GM12801 (cell line): ENCODE results near the gene PTPN9.

Experiments used
- TF ChIP-seq, protein P1 (sequence below): IDR thresholded peaks from one replicate; pipeline ENCODE4 v1.5.1; 2011; ENCODE audit warnings: control low read depth; ENCODE audit not compliant: insufficient read length; ENCODE audit errors: extremely low read depth

The PTPN9 gene

DNA sequence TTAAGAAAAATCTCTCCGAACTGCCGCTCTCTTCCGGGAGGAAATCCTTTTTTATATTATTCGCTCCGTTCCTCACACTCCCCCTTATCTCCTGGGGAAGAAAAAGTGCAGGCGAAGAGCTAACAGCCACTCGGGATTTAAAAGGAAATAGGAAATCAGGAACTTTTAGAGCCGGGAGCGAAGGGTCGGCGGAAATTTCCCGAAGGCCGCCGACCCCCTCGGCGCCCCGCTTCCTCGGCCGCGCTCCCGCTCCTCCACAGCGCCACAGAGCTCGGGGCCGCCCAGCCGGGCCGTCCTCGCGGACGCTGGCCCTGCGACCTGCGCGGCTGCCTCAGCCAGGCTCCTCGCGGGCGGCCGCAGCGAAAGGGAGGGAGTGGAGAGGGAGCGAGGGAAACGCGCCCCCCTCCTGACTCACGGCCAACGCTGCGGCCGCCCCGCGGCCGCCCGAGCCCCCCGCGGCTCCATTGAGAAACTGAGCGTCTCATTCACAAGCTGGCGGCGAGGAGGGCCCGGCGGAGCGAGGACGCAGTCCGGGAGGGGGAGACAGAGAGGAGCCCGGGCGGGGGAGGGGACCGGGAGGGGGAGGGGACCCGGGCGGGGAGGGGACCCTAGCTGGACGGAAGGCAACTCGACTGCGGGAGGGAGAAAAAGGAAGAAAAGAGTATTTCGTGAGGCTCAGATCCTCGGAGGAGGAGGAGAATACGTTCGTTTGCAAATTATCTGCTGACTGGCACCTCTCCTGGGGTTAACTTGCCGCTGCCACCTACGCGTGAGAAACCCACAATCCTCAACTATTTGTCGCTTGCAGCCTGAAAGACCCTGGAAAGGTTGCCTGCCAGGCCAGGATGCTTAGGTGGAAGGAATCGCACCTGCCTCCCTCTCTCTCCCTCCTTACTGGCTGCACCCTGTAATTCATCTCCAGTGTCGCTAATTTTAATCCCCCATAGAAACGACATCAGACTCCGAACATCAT is at the start of gene PTPN9:
Gene PTPN9, minus strand, starts transcription at position 368 of the 973 bp plus-strand sequence. CDS start 539 bp downstream, outside the sequence.
- TF ChIP-seq, protein P1, sequence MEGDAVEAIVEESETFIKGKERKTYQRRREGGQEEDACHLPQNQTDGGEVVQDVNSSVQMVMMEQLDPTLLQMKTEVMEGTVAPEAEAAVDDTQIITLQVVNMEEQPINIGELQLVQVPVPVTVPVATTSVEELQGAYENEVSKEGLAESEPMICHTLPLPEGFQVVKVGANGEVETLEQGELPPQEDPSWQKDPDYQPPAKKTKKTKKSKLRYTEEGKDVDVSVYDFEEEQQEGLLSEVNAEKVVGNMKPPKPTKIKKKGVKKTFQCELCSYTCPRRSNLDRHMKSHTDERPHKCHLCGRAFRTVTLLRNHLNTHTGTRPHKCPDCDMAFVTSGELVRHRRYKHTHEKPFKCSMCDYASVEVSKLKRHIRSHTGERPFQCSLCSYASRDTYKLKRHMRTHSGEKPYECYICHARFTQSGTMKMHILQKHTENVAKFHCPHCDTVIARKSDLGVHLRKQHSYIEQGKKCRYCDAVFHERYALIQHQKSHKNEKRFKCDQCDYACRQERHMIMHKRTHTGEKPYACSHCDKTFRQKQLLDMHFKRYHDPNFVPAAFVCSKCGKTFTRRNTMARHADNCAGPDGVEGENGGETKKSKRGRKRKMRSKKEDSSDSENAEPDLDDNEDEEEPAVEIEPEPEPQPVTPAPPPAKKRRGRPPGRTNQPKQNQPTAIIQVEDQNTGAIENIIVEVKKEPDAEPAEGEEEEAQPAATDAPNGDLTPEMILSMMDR, result no peak

- TF ChIP-seq, protein P1, result no peak
Measured at GRCh38 chr15:75625542-75626347, 46.6 kb upstream of the PTPN9 start, which contains the start of gene SNUPN. SNUPN (minus strand) TSS chr15:75625725; CDS start chr15:75621051, 4,674 bp downstream.

- TF ChIP-seq, protein P1, result no peak
Measured at GRCh38 chr15:75622505-75622904, 43.4 kb upstream of the PTPN9 start.

DNA sequence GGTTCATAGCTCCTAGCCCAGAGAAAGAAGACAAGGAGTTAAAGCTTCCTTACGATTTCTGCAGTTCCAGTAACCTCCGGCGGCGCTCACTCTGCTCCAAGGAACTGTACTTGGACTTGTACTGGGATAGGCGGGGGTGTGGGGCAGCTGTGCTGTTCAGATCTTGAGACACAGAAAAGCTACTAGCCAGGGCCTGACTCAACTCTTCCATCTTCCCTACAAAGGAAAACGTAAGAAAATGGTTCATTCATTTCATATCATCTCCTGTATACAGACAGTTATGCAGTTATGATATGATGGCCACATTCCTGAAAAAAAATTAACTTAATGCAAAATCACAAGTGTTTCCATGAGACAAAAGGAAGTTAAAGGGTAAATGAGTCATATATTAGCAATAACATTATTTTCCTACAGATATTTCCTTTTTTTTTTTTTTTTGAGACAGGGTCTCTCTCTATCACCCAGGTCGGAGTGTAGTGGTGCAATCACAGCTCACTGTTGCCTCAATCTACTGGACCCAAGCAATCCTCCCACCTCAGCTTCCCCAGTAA is 41.8 kb upstream of the PTPN9 start:
- TF ChIP-seq, protein P1, result no peak

DNA sequence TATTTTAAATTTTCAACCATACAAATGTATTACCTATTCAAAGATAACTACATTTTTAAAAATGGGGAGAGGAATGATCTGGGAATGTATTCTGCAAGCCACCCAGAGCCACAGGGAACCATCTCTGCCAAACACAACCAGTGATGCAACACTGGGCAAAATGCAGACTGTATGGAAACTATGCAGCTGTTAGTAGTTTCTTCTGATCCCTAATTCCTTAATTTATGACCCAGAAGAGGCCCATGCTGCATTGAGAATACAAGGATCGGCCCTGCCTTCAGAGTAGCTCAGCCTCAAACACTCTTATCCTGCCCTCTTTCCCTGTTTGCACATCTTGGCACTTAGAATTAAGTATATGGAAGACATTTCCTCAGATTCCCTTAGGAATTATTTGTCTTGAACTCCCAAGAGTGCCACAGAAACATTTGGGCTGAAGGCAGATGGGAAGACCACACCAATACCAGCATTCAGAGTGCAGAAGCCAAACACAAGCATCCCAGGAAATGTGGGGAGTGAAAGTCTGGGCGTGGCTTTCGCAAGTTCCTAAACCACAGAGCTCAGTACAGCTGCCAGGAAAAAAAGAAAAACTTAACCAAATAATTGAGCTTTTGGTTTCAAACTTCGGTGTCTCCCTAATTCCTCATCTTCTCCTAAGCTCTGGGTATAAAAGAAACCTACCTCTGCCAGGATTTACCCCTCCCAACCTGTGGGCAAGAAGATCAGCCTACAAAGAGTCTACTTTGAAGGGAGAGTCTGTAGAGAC is 41.1 kb upstream of the PTPN9 start:
- TF ChIP-seq, protein P1, result no peak

DNA sequence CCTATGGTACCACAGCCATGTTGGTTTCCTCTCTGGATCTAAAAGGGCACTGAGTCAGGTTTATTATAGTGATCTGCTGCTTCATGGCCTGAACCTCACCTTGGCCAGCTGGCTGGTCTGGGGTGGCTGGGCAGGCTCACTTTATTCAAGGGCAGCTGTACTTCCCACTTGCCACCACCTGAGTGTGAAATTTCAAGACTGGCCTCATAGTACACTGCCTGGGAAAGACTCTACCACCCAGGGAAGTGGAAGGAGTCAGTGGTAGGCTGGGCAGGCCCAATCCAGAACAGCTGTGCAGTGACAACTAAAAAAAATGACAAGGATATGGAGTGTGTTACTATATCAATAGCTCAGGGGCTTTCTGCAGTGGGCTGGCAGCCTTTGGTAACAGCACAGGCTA is 37.7 kb upstream of the PTPN9 start:
- TF ChIP-seq, protein P1, result no peak
